A673 (cell line): ENCODE measurements around the gene ARID3C. TPM values are rescaled to one million over a fixed set of nuclear protein-coding genes. Genes with fewer than 3 reads are reported as not detected.

Source experiments
- BruUV-seq: library from RNA; stranded (reverse); fragments of 400-500 nt; replicated peaks from 2 replicates; lab custom pipeline; 2021; lab: Mats Ljungman, UMichigan
- CTCF ChIA-PET: fragments of 300-600 bp; sonication (Branson Sonifier 250); formaldehyde crosslinking; loops from one replicate; lab custom pipeline; 2022; ENCODE audit warnings: antibody characterized with exemption; lab: Charles Lee
- POLR2A ChIA-PET: fragments of 300-600 bp; sonication (Branson Sonifier 250); formaldehyde crosslinking; loops from one replicate; lab custom pipeline; 2022; ENCODE audit warnings: antibody characterized with exemption; ENCODE audit not compliant: low non-redundant PET; lab: Charles Lee
- DNase-seq: peaks from one replicate; pipeline ENCODE4 v3.0.0-alpha.2; 2015; ENCODE audit warnings: low spot score
- H3K27ac ChIP-seq: fragments of 200-600 bp; sonication (generic); 2 replicates; pipeline ENCODE4 v1.5.1; 2016; ENCODE audit warnings: mixed run types, low read depth, mild to moderate bottlenecking, mixed read lengths, antibody characterized with exemption, low read length; ENCODE audit not compliant: poor library complexity, severe bottlenecking
- H3K27me3 ChIP-seq: fragments of 200-600 bp; sonication (generic); replicated peaks from 2 replicates; pipeline ENCODE4 v1.6.1; 2017; ENCODE audit warnings: mixed run types, low read depth, mild to moderate bottlenecking, mixed read lengths, antibody characterized with exemption, low read length; ENCODE audit not compliant: insufficient read depth, poor library complexity
- H3K36me3 ChIP-seq: fragments of 200-600 bp; sonication (generic); 2 replicates; pipeline ENCODE4 v1.6.1; 2016; ENCODE audit warnings: mixed run types, mild to moderate bottlenecking, mixed read lengths, antibody characterized with exemption, low read length; ENCODE audit not compliant: insufficient read depth, poor library complexity, severe bottlenecking
- H3K4me1 ChIP-seq: fragments of 200-600 bp; sonication (generic); 2 replicates; pipeline ENCODE4 v1.6.1; 2017; ENCODE audit warnings: mixed run types, mild to moderate bottlenecking, mixed read lengths, antibody characterized with exemption, low read length; ENCODE audit not compliant: insufficient read depth, poor library complexity, severe bottlenecking
- H3K4me3 ChIP-seq: fragments of 200-600 bp; sonication (generic); 2 replicates; pipeline ENCODE4 v1.5.1; 2016; ENCODE audit warnings: low read depth, mixed run types, mild to moderate bottlenecking, mixed read lengths, low read length; ENCODE audit not compliant: poor library complexity, severe bottlenecking
- H3K9me3 ChIP-seq: fragments of 200-600 bp; sonication (generic); 2 replicates; pipeline ENCODE4 v1.6.1; 2016; ENCODE audit warnings: mixed run types, low read depth, mild to moderate bottlenecking, mixed read lengths, antibody characterized with exemption, low read length; ENCODE audit not compliant: poor library complexity, severe bottlenecking
- CTCF ChIP-seq: fragments of 300-800, 200-600 bp; sonication (generic); conservative IDR thresholded peaks from 2 replicates; pipeline ENCODE4 v1.5.1; 2017; ENCODE audit warnings: low read depth, mild to moderate bottlenecking, antibody characterized with exemption, low read length, moderate library complexity, mixed read lengths
- EZH2 ChIP-seq: fragments of 200-600 bp; sonication (generic); IDR thresholded peaks from 2 replicates; pipeline ENCODE4 v1.6.1; 2017; ENCODE audit warnings: borderline replicate concordance, low read depth, mild to moderate bottlenecking, mixed read lengths, antibody characterized with exemption, low read length; ENCODE audit not compliant: poor library complexity, severe bottlenecking
- intact Hi-C: fragments of 100-400 bp; cut with micrococcal nuclease; formaldehyde crosslinking; loops from one replicate; pipeline ENCODE4 v1.10.0; 2022; ENCODE audit not compliant: unreplicated experiment
- total RNA-seq: library from RNA; stranded (reverse); gene quantifications from 2 replicates; pipeline ENCODE4 v1.2.3, GENCODE V29; 2021

Gene ARID3C
- total RNA-seq, 1 experiment from 2014 or later: not detected

- H3K27ac ChIP-seq: no peak overlapping the region
- H3K4me1 ChIP-seq: no peaks in the 10 kb centered on the region
- ChIA-PET CTCF (interaction anchor here (0.6 kb wide), 1 partner anchor 194 kb away, joined by 3 read pairs; no protein-coding TSS in a partner anchor), POLR2A (no interaction called here)
- H3K27me3 ChIP-seq: no peaks in the 10 kb centered on the region
- H3K36me3 ChIP-seq: no peaks in the 10 kb centered on the region
- TF ChIP-seq EZH2 (no peak), CTCF (no peak)
- H3K4me3 ChIP-seq: no peak overlapping the region
- no peaks in the 10 kb centered on the region for H3K9me3 ChIP-seq
- DNase-seq: no peak
- intact Hi-C loops: no loop called here
- BruUV-seq: no TSS peak
Measured at GRCh38 chr9:34571481-34571810, 57.4 kb downstream of the ARID3C start.

Other genes with a start within 250 kb of the ARID3C start
- gene FAM219A, start 170.5 kb downstream of the ARID3C start, total RNA-seq: 62.1 and 63.3 TPM in 2 replicates
- gene DNAI1, start 170.3 kb downstream of the ARID3C start, total RNA-seq: 1.4 TPM in 1 of 2 replicates, not detected in the other
- gene ENHO, start 106.1 kb downstream of the ARID3C start, total RNA-seq: 1.2 and 2.8 TPM in 2 replicates
- 3.7 and 4.5 TPM in 2 replicates for gene CNTFR, start 39.3 kb downstream of the ARID3C start, total RNA-seq
- gene RPP25L, start 17.0 kb downstream of the ARID3C start, total RNA-seq: 19.7 and 31.6 TPM in 2 replicates
- gene DCTN3, start 8.6 kb downstream of the ARID3C start, total RNA-seq: 79.3 and 89.4 TPM in 2 replicates
- gene SIGMAR1, start 8.7 kb upstream of the ARID3C start, total RNA-seq: 165 and 172 TPM in 2 replicates
- 27.6 and 37.6 TPM in 2 replicates for gene GALT, start 17.6 kb upstream of the ARID3C start, total RNA-seq
- 5.6 and 12.1 TPM in 2 replicates for gene IL11RA, start 23.1 kb upstream of the ARID3C start, total RNA-seq
- gene CCL27, start 33.6 kb upstream of the ARID3C start, total RNA-seq: not detected in 2 replicates
- gene CCL19, start 62.2 kb upstream of the ARID3C start, total RNA-seq: not detected in 2 replicates
- not detected in 2 replicates for gene CCL21, start 81.1 kb upstream of the ARID3C start, total RNA-seq